Stimulated activated naive CD8-positive, alpha-beta T cell treated with anti-CD3 and anti-CD28 coated beads, Interleukin-15, Interleukin-2, amounts not matched to agents 100 U/mL and 50 U/mL, for 24 hours (primary cell): Measurements from ENCODE around the gene ACBD3.

ENCODE experiments used
- ATAC-seq: fragments of 150-1000 bp; cut with Tn5 transposase; one replicate; pipeline ENCODE4 v1.10.0; 2021
- DNase-seq: peaks from one replicate; pipeline ENCODE4 v3.0.0; 2021

Gene ACBD3

GRCh38 chr1:226201029-226201593, 14.6 kb upstream of the ACBD3 start:
- DNase-seq (no peak), ATAC-seq (no peak)

- DNase-seq (no peak), ATAC-seq (no peak)
Measured at GRCh38 chr1:226199971-226200370, 13.4 kb upstream of the ACBD3 start.

- DNase-seq, result no peak
- no peak for ATAC-seq
Measured at GRCh38 chr1:226195144-226195543, 8.6 kb upstream of the ACBD3 start.

- DNase-seq (no peak), ATAC-seq (no peak)
Measured at GRCh38 chr1:226187380-226187779, 839 bp upstream of the ACBD3 start.

- no peak for ATAC-seq
- DNase-seq, result no peak
Measured at GRCh38 chr1:226187019-226187322, 430 bp upstream of the ACBD3 start.

- DNase-seq (no peak), ATAC-seq (no peak)
Measured at GRCh38 chr1:226185141-226186036, 1.2 kb downstream of the ACBD3 start.

- DNase-seq (no peak), ATAC-seq (no peak)
Measured at GRCh38 chr1:226181996-226182714, 4.4 kb downstream of the ACBD3 start.

GRCh38 chr1:226176870-226177269, 9.7 kb downstream of the ACBD3 start:
- ATAC-seq (no peak), DNase-seq (no peak)

GRCh38 chr1:226172589-226172988, 14.0 kb downstream of the ACBD3 start:
- ATAC-seq, result no peak
- no peak for DNase-seq

GRCh38 chr1:226166341-226166740, 20.2 kb downstream of the ACBD3 start:
- DNase-seq (no peak), ATAC-seq (no peak)

GRCh38 chr1:226164154-226164553, 22.4 kb downstream of the ACBD3 start:
- ATAC-seq, result no peak

GRCh38 chr1:226162898-226163297, 23.6 kb downstream of the ACBD3 start:
- ATAC-seq (no peak), DNase-seq (no peak)

More at GRCh38 chr1:226164154-226164553, 22.4 kb downstream of the ACBD3 start:
- no peak for DNase-seq

GRCh38 chr1:226158983-226159382, 27.6 kb downstream of the ACBD3 start:
- no peak for ATAC-seq

GRCh38 chr1:226158457-226158856, 28.1 kb downstream of the ACBD3 start:
- no peak for DNase-seq
- no peak for ATAC-seq

More at GRCh38 chr1:226158983-226159382, 27.6 kb downstream of the ACBD3 start:
- no peak for DNase-seq

- DNase-seq, result no peak
- no peak for ATAC-seq
Measured at GRCh38 chr1:226157761-226158316, 28.7 kb downstream of the ACBD3 start.

GRCh38 chr1:226154593-226154992, 31.9 kb downstream of the ACBD3 start:
- DNase-seq (no peak), ATAC-seq (no peak)

- ATAC-seq (no peak), DNase-seq (no peak)
Measured at GRCh38 chr1:226149806-226150205, 36.7 kb downstream of the ACBD3 start.

- DNase-seq (no peak), ATAC-seq (no peak)
Measured at GRCh38 chr1:226148121-226148648, 38.4 kb downstream of the ACBD3 start.

GRCh38 chr1:226144045-226144444, 42.5 kb downstream of the ACBD3 start:
- DNase-seq, result no peak
- no peak for ATAC-seq

GRCh38 chr1:226135709-226136108, 50.8 kb downstream of the ACBD3 start:
- ATAC-seq, result peak; percentile 4
- DNase-seq, result no peak

GRCh38 chr1:226135059-226135651, 51.4 kb downstream of the ACBD3 start:
- DNase-seq, result no peak
- no peak for ATAC-seq
